ENCODE measurements around the gene PRPF4.
A peak's percentile ranks its signal among the peaks of the same experiment; 100 is the strongest.

PRPF4 gene

DNA sequence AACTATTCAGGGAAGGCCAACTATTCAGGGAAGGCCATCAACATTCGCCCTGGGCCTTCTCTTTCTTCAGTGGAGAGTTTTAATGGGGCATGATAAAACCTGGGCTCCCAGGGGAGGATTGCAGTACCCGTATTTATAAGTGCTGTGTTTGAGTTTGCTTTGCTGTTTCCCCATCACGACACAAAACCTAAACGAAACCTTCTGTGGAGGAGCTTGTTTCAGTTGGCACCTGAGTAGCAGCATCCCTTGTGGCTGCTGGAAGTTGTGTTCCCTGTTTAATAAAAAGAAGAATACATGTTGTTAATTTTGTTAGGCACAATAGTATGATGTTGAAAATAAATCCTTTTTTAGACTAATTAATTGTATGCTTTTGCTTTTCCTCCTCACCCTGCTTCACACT lies 56.3 kb downstream of the PRPF4 start:
- Histone ChIP-seq H3K4me1 (ENCODE audit: insufficient read depth, low read length) (no peaks in the 10 kb centered on the region), H3K27me3 (ENCODE audit: insufficient read depth, low read length) (no peaks in the 10 kb centered on the region), H3K9me3 (ENCODE audit: low read length) (no peaks in the 10 kb centered on the region), H2AFZ (ENCODE audit: low read depth, low read length) (no peak overlapping the region), H3K36me3 (ENCODE audit: insufficient read depth, low read length) (no peaks in the 10 kb centered on the region), H3K4me3 (ENCODE audit: low read length) (no peak overlapping the region)

DNA sequence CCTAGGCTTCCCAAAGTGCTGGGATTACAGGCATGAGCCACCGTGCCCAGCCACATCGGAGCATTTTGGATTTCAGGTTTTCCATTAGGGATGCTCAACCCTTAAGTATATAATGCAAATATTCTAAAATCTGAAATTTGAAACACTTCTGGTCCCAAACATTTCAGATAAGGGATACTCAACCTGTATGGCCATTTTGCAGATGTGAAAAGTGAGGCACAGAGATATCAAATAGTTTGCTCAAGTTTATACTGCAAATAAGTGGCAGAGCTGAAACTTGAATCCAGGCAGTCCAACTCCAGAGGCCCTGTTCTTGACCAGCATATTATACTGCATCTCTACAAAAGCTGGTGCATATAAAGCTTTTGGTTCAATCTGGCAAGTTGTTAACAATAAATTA lies 62.3 kb downstream of the PRPF4 start:
- Histone ChIP-seq H2AFZ (ENCODE audit: low read depth, low read length) (no peak overlapping the region), H3K4me1 (ENCODE audit: insufficient read depth, low read length) (peaks cover 8% of the 10 kb centered on the region), H3K9me3 (ENCODE audit: low read length) (no peaks in the 10 kb centered on the region), H3K4me3 (ENCODE audit: low read length) (no peak overlapping the region), H3K27me3 (ENCODE audit: insufficient read depth, low read length) (no peaks in the 10 kb centered on the region), H3K36me3 (ENCODE audit: insufficient read depth, low read length) (no peaks in the 10 kb centered on the region)

DNA sequence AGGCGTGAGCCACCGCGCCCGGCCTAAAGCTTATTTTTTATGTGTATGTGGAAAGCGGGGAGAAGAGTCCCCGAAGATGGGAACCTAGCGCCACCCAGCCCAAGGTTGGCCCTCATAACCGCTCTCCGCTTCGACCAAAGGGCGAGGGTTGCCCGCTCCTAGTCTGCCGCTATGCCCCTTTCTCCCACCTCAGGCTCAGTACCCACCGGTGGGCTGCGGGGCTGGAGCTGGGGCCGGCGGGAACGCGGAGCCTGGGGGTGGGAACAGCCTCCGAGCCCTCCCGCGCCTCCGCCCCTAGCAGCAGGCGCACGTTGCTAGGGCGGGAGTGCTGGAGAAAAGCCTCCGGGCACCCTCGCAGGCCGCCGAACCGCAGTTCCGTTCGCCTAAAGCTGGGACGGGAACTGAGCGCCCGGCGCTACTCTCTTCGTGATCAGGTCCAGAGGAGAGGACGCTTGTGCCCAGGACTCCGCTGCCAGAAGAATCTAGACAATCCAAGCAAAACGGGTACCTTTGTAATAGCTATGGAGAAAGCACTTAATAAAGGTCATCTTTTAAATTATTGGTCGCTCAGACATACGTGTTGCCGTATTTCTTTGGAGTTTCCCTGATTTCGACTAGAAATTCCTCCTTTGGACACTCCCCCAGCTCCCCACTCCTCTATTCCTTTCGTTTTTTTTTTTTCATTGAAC lies 64.7 kb downstream of the PRPF4 start, which contains the start of gene WDR31:
TSS of gene WDR31 (minus strand) at position 265 of the 689 bp plus-strand sequence. CDS start 8,253 bp downstream, outside the sequence.
- Histone ChIP-seq H3K4me3 (ENCODE audit: low read length) (peak within 1 kb of the TSS; percentile 71), H3K4me1 (ENCODE audit: insufficient read depth, low read length) (peaks cover 8% of the 10 kb centered on the region), H3K36me3 (ENCODE audit: insufficient read depth, low read length) (no peaks in the 10 kb centered on the region), H2AFZ (ENCODE audit: low read depth, low read length) (peak within 1 kb of the TSS; percentile 100), H3K9me3 (ENCODE audit: low read length) (no peaks in the 10 kb centered on the region), H3K27me3 (ENCODE audit: insufficient read depth, low read length) (peaks cover 2% of the 10 kb centered on the region)

DNA sequence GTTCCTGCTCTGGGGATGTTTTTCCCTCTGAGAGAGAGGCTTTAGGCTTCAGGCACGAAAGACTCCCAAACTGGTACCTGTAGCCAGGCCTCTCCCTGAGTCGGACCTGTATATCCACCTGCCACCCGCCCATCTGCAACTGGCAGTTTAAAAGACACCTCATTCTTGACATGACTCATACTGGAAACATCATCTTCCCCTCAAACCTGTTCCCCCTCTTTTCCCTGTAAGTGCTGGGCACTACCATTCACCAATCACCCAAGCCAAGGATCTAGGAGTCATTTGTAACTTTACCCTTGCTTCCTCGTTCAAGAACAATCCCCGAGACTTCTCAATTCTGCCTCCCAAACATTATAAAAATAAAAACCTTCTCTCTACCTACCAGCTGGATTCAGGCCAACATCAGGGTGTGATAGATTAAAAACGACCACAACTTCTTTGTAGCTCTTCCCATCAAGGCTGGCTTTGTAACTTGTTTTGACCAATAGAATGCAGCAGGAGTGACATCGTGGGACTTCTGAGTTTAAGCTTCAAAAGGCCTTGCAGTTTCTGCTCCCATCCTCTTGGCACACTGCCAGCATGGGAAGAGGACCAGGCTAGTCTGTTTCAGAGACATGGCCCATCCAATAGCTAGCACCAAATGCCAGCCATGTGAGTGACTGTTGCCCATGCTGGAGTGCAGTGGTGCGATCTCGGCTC lies 66.4 kb downstream of the PRPF4 start:
- Histone ChIP-seq H2AFZ (ENCODE audit: low read depth, low read length) (no peak overlapping the region), H3K4me1 (ENCODE audit: insufficient read depth, low read length) (peaks cover 8% of the 10 kb centered on the region), H3K9me3 (ENCODE audit: low read length) (no peaks in the 10 kb centered on the region)

More for the DNA sequence above, 66.4 kb downstream of the PRPF4 start:
- peaks cover 12% of the 10 kb centered on the region for H3K27me3 ChIP-seq (ENCODE audit: insufficient read depth, low read length)
- H3K36me3 ChIP-seq (ENCODE audit: insufficient read depth, low read length) = no peaks in the 10 kb centered on the region
- no peak overlapping the region for H3K4me3 ChIP-seq (ENCODE audit: low read length)
